HG03045 (cell line): Measurements from ENCODE around the gene COL13A1.

ENCODE experiments used
- ATAC-seq: cut with Tn5 transposase; IDR thresholded peaks from one replicate; pipeline ENCODE4 v1.9.1; 2021; ENCODE audit warnings: mild to moderate bottlenecking, moderate library complexity; ENCODE audit not compliant: unreplicated experiment

Gene COL13A1

DNA sequence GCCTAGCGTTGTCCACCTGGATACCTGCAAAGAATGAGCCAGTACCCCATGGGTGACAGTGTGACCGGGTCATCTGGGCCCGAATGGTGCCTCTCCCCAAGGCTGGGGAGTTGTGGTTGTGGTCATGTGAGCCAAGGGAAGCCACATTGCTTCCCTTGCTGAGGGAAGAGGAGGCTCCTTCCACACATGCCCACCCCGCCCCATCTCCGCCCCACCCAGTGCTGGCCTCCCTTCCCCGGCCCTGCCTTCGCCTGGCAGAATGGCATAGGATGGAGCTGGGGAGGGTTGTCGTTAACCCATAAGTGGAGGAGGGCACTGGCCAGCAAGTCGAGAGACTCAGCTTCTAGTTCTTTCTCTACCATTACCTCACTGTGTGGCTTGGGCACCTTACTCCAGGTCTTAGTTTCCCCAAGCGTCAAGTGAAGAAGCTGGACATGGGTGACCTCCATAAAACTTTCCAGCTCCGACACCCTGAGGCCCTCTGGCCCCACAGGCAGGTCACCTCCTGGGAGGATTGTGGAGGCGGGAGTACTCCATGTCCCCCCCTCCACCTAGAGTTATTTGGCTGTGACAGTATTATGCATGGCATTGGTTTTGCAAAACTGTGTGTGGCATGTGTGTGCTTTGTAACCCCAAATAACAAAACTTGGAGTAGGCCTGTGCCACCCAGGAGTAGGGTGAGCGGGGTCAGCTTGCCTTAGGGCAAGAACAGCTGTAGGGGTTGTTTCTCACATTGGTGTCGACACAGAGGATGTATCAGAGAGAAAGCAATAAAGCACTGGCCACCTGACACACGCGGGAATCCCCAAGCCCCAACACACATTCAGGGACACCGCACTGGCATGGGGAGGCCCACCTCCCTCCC is 160.4 kb downstream of the COL13A1 start:
- no peak for ATAC-seq

DNA sequence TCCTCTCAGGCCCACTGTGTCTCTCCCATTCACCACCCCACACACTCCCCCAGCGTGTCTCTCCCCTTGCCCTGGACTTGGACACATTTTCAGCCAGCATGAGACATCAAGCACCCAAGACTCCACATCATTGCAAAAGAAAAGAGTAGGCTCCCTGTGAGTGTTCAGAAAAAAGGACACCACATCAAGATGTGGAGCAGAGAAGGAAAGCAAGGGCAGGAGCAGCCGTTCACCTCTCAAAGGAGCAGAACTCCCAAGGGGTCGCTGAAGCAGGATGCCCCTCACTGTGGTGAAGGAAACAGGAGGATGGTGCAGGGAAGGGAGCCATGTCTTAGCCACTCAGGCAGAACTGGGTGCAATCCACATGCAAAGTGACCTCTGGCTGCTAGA is 161.0 kb downstream of the COL13A1 start:
- ATAC-seq = no peak

DNA sequence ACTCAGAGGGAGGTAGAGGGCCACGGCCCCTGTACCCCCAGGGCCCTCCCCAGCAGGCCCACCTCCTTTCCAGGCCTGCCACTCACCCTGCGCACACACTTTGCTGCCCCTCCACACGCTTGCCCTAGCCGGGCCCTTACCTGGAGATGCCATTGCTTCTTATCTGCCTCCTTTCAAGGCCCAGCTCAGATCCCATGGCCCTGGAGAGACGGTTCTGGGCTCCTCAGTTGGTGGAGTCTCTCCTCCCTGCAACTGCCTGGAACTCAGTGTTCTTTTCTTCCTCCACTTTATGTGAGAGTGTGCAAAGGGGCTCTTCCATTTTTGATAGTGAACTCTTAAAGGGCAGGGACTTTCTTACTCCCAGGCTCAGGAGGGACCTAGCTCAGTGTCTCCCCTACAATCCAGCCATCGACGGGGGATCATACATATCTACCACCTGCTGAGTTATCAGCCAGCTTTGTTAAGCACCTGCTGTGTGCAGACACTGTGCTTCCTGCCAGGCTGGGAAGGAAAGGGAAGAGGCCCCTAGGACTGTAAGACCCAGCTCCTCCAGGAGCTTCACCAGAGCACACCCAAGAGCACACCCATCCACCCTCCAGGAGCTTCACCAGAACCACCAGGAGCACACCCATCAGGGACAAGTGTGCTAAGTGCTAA is 161.6 kb downstream of the COL13A1 start:
- ATAC-seq = no peak

DNA sequence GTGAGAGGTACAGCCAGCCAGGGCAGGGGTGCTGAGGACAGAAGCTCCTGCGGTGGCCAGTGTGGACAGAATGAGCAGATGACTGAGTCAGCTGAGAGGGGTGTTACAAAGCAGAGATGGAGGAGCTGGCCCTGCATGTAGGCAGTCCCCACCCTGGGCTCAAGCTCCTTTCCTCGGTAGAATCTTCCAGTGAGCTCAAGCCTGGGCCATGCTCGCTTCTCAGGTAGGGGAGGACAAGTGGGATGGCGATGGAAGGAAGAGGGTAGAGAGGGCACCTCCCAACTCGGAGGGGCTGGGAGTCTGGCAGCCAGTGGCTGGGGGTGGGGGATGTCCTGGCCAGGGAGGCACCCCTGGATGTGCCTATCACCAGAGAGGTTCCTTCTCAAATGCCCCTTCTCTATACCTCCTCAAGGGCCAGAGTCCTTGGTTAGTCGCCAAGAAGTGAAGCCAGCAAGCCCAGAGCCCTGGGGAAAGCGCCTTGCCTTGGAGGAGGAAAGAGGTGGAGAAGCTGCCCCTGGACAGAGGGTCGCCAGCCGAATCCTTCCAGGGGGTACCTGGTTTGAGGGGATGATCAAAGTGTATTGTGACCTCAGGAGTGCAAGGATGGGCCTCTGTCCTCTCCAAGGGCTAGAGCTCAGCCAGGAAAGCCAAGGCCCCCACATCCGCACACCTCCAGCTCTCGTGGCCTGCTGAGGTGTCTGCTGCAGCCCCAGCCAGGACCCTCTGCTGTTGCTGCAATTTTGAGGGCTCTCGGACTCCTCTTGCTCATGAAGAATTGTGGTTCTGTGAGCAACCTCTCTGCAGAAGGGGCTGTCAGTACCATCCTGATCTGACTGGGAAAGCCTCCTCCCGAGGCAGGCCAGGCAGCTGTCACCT is 162.4 kb downstream of the COL13A1 start:
- ATAC-seq = no peak

DNA sequence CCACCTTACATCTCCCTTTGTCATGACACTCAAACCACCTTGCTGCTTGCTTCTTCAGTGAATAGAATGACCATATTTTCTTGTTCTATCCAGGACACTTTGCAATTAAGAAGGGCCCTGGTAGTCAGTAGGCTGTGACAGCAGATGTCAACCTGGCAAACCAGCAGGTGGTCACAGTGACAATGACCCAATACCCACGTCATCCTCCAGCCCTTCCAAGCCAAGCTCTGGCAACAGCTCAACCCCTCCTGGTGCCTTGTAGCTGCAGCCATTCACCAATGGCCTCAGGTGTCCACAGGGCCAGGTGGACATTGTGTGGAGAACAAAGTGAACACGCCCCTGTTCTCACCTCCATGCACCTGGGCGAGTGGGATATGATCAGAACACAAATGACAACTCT is 163.4 kb downstream of the COL13A1 start:
- ATAC-seq = no peak

DNA sequence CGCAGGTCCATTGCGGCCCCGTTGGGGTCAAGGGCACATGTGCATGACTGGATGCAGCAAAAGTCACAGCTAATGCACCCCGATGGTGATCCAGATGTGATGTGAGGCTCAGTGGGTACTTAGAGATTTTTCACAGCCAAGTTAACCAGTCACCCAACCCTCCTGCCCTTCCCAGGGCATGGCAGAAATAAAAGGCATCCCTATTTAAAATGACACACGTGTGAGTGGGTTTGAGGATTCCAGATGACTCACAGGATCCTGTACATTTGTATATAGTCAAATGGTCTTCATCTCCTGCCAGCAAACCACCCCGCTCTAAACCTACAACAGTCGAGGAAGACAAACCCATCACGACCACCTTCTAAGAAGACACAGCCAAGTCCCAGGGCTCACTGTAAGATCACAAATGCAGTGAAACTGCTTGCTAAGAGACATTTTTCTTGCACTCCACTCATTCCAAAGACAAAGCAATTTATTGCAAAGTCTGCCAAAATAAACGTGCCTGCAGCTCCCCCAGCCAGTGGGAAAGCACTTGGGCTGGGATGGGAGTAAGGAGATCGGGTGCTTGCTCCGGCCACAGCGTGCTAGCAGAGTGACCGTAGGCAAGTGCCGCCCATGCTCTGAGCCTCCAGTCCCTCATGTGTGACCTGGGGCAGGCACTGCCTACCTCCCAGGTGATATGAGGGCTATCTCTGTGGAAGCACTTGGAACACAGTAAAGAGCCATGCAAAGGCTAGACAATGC is 164.4 kb downstream of the COL13A1 start:
- ATAC-seq = no peak

DNA sequence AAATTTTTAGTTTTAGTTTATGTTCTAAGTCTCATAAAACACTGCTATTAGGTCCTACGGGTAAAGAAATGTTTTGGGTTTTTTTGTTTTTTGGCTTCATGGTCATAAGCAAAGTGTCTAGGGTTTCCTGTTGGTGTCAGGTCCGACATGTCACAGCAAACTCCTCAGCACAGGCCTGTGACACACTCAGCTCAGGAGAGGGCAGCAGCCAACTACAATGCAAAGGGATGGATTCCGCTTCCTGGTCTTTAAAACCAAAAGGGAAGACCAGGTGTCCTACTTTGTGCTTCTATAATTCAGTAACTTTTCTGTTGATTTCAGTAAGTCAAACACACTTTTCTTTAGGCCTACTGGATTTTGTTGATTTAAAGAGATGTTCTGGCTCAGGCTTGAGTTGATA is 167.1 kb downstream of the COL13A1 start:
- ATAC-seq = no peak

DNA sequence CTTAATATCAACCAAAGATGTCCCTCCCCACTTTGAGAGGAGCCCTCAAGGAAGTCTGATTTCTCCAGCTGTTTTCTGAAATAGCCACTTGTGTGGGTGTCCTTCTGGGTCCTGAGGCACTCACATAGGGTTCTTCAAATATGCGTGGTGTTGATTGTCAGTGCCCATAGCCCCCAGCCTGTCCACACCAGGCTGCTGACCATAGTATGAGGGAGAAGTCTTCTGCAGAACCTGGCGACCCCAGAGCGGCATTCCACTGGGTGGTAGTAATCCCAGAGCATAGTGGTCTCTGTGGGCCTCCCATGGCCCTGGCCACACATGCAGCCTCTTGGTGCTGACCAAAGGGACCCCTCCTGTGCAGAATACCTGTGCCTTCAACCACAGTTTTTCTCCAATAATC is 168.3 kb downstream of the COL13A1 start:
- ATAC-seq = no peak

DNA sequence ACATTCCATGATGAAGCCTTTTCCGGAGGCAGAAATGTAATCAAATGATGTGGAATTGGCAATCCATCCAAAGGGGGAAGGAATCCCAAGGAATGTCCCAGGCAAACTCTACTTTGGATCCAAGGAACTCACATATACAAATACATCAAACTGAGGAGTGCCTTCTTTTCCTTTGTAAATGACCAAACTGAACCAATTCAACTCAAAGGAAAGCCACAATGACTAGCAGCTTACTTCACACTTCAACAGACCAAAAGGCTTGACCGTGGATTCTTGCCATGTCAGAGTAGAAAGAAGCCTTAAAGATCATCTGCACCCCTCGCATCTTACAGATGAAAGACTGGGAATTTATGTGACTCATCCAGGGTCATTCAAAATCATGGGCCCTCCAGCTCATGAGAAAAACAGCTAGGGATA is 171.3 kb downstream of the COL13A1 start:
- ATAC-seq = no peak

DNA sequence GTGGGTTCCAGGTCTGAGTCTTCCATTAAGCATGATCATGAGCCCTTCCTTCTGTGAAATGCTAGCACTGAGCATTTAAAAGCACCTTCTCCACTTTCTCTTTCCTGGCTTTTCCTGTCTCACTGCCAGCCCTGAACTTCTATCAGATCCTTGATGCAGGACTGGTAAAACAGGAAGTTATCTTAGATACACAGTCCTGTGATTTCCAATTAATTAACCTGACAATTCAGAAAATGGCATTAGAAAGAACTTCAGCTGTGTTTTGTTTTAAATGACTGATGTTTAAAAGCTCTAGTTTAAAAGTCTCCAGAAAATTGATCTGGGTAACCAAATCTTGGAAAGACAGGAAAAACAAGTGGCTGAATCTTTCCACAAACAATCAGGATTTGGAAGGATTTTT is 172.0 kb downstream of the COL13A1 start:
- ATAC-seq = no peak

DNA sequence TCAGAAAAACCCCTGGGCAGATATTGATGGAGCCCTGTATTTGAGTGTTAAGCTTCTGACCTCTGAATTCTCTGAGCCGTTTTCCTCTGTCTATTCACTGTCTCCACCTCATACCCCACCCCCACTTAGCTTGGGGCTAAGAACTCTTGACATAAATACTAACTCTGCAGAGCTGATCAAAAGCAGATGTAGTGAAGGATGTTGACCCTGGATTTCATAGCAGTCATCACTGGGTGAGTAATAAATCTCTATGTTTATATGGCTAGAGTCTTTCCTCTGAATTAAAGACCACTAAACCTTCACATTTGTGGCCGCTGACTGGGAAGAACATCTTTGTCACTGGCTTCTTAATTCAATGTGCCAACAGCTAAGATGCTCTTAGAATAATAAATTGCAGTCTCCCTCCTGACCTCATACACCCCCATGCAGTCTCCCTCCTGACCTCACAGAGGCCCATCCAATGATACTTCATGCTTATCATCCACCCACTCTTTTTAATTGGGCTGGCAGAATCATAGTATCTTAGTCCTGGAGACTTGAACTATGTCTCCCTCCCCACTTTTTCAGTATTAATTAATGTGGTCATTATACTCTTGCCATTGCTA is 172.9 kb downstream of the COL13A1 start:
- no peak for ATAC-seq

DNA sequence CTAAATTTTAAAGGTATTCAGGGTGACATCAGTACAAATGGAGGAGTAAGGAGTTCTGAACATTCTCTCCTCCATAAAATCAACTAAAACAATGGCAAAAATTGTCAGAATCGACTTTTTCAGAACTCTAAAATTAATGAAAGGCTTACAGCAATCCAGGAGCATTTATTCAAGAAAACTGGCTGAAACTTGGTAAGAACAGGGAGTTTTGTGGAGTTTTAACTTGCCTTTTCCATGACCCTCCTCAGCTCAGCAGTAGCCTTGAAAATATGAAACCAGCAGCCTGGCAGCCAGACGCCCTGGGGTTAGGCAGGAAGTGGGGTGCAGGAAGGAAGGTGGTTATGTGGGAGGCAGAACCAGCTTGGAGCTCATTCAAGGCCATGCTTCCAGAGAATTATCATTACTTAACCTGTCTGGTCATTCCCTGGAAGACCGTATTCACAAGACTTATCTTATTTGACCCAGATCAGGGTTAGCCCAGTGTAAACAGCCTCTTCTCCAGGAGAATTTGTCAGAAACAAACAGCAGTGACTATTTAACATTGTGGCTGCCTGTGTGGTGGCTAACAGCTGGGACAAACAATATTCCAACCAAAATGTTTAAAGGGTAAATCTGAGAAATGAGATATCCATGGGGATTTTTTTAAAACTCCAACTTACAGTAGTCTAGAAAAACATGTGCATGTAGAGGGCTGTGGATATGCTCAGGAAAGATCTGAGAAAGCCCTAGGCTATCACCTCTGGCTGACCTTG is 175.3 kb downstream of the COL13A1 start:
- ATAC-seq = no peak

DNA sequence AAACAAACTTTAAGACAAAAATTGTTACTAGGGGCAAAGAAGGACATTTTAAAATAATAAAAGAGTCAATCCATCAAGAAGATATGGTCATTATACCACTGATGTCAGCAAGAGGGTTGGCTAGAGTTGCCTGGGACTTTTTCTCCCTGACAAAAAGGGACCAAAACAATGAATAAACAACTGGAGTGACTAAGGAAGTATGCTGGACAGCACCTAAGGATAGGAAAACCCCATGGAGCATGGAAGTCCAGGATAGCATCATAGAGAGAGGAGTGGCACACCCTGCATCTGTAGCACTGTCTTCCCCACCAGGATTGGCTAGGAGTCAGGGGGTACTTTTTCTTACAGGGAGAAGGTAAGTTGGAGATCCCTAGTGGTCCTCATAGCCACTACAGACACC is 177.5 kb downstream of the COL13A1 start:
- ATAC-seq = no peak

DNA sequence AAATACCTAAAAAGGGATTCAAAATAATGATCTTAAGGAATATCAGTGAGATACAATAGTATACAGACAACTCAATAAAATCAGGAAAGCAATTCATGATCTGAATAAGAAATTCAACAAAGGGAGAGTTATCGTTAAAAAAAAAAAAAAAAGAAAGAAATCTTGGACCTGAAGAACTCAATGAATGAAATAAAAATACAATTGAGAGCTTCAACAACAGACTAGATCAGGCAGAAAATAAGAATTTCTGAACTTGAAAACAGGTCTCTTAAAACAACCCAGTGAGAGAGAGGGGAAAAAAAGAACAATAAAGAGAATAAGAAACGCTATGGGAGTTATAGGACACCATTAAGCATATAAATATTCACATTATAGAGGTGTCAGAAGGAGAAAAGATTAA is 179.0 kb downstream of the COL13A1 start:
- ATAC-seq = no peak

DNA sequence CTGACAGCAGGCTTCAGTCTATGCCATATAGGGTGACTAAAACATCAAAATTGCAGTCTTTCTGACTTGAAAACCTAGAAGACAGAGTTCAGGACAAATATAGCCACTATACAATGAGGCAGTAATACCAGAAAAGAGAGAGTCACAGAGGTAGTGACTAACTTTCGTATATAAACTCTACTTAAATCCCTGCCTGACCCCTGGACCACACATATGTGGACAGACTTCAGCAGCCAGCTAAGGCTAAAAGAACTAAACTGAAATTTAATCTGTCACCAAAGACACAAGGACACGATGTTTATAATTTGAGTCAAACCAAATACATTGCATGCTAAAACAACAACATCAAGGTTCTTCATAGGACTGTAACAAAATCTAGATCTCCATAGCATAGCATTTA is 186.4 kb downstream of the COL13A1 start:
- no peak for ATAC-seq

DNA sequence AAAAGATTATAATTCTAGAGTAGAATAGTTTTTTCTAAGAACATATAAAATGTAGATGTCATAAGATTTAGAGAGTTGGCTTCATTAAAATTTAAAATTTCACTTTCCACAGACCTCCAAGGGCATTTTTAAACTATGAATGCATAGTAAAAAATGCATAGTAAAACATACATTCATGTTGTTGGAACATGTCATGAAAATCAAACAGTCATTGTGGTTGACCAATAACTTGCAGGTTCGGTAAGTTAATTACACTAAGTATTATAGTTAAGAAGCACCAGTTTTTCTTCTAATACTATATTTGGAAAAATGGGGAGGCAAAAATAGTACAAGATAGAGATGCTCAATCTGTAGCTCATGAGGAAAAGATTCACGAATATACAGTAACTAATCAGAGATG is 189.4 kb downstream of the COL13A1 start:
- ATAC-seq = no peak

DNA sequence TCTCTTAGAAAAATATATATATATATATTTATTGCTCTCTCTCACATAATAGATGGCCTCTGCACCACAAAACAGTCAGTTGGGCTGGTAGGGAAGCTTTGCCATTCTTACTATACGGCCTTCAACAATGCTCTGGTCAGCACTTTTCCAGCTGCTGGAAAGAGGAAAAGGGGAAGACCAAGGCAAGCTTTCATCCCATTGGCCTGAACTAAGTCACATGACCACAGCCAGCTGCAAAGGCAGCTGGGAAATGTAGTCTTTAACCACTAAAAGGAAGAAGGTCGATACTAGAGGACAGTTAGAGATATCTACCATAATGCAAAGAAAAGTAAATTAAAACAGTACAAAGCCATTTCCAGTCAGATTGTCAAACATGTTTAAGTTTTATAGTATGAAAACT is 192.6 kb downstream of the COL13A1 start:
- no peak for ATAC-seq

DNA sequence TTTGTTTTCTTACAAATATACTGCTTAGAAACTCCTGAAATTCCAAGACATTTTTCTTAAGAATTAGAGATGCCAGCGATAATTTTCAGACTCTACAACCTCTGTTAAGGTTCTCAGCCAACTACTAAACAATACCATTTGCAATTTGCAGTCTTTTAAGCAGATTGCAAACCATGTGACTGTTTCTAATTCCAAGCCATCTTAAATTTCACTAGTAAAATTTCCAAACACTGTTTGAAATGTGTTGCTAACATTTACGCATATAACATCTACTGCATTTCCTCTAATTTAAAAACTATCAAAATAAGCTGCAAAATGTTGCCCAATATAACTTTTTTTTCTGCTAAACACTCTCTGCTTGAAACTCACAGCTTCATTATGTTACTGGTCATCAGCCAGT is 194.9 kb downstream of the COL13A1 start:
- no peak for ATAC-seq

DNA sequence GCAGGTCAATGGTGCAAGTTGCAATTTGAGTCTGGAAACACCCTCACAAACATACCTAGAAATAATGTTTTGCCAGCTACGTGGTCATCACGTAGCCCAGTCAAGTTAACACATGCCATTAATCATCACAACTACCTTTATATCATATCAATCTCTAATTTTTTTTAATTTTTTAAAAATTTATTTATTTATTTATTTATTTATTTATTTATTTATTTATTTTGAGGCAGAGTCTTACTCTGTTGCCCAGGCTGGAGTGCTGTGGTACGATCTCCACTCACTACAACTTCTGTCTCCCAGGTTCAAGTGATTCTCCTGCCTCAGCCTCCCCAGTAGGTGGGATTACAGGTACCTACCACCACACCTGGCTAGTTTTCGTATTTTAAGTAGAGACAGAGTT is 198.6 kb downstream of the COL13A1 start:
- no peak for ATAC-seq
